NCI-H2171 (cell line): Measurements from ENCODE around the gene MAP3K12.

Experiments used
- DNase-seq: peaks from one replicate; lab custom pipeline; 2025; lab: John Stamatoyannopoulos, UW

MAP3K12 gene

GRCh38 chr12:53431187-53431586, 68.1 kb downstream of the MAP3K12 start:
- DNase-seq, result no peak

- no peak for DNase-seq
Observed at GRCh38 chr12:53430116-53430515, 69.1 kb downstream of the MAP3K12 start.
